PC-9 (cell line): Measurements from ENCODE around the gene ARL5A. TPM values are rescaled to one million over a fixed set of nuclear protein-coding genes. Genes with fewer than 3 reads are reported as not detected.

ENCODE experiments used
- BruUV-seq: library from RNA; stranded (reverse); fragments of 400-500 nt; replicated peaks from 2 replicates; lab custom pipeline; 2021; lab: Mats Ljungman, UMichigan
- CTCF ChIA-PET: fragments of 300-600 bp; sonication (Branson Sonifier 250); formaldehyde crosslinking; loops from one replicate; lab custom pipeline; 2022; ENCODE audit warnings: antibody characterized with exemption; lab: Charles Lee
- POLR2A ChIA-PET: fragments of 300-600 bp; sonication (Branson Sonifier 250); formaldehyde crosslinking; loops from one replicate; lab custom pipeline; 2022; ENCODE audit warnings: antibody characterized with exemption; ENCODE audit not compliant: unreplicated experiment; lab: Charles Lee
- DNase-seq, 2 experiments: peaks; one replicate each; pipeline versions ENCODE4 v3.0.0 to v3.0.0-alpha.2; 2015 to 2022; ENCODE audit warnings: mixed read lengths in 1 of 2
- H2AFZ ChIP-seq: fragments of 200-600 bp; sonication (generic); 2 replicates; pipeline ENCODE4 v1.8.1; 2017; ENCODE audit warnings: antibody characterized with exemption
- H3F3A ChIP-seq: fragments of 200-600 bp; sonication (generic); 2 replicates; pipeline ENCODE4 v1.8.1; 2017; ENCODE audit warnings: antibody characterized with exemption, mild to moderate bottlenecking, low read depth; ENCODE audit not compliant: insufficient read depth
- H3K27ac ChIP-seq: fragments of 200-600 bp; sonication (generic); 2 replicates; pipeline ENCODE4 v1.6.1; 2016; ENCODE audit warnings: mixed run types
- H3K27me3 ChIP-seq: fragments of 200-600 bp; sonication (generic); 2 replicates; pipeline ENCODE4 v1.6.1; 2016; ENCODE audit warnings: low read depth, mixed run types; ENCODE audit not compliant: insufficient read depth
- H3K36me3 ChIP-seq: fragments of 200-600 bp; sonication (generic); 2 replicates; pipeline ENCODE4 v1.6.1; 2016; ENCODE audit warnings: low read depth, mixed run types
- H3K4me1 ChIP-seq: fragments of 200-600 bp; sonication (generic); replicated peaks from 2 replicates; pipeline ENCODE4 v1.6.1; 2016; ENCODE audit warnings: mixed run types; ENCODE audit not compliant: insufficient read depth
- H3K4me2 ChIP-seq: fragments of 200-600 bp; sonication (generic); 2 replicates; pipeline ENCODE4 v1.6.1; 2017; ENCODE audit warnings: mixed run types
- H3K4me3 ChIP-seq: fragments of 200-600 bp; sonication (generic); 2 replicates; pipeline ENCODE4 v1.6.1; 2016; ENCODE audit warnings: mixed run types
- H3K79me2 ChIP-seq: fragments of 200-600 bp; sonication (generic); 2 replicates; pipeline ENCODE4 v1.6.1; 2017; ENCODE audit warnings: low read depth, mixed run types
- H3K9me2 ChIP-seq: fragments of 200-600 bp; sonication (generic); 2 replicates; pipeline ENCODE4 v1.8.1; 2017; ENCODE audit warnings: mild to moderate bottlenecking; ENCODE audit not compliant: insufficient read depth
- H3K9me3 ChIP-seq: fragments of 200-600 bp; sonication (generic); 2 replicates; pipeline ENCODE4 v1.8.1; 2016; ENCODE audit warnings: low read depth; ENCODE audit not compliant: insufficient read depth
- H4K20me1 ChIP-seq: fragments of 200-600 bp; sonication (generic); 2 replicates; pipeline ENCODE4 v1.8.1; 2017; ENCODE audit not compliant: insufficient read depth
- EZH2 ChIP-seq: fragments of 200-600 bp; sonication (generic); IDR thresholded peaks from 2 replicates; pipeline ENCODE4 v1.8.0; 2017; ENCODE audit warnings: antibody characterized with exemption, low read depth
- intact Hi-C: fragments of 100-400 bp; cut with micrococcal nuclease; formaldehyde crosslinking; loops from one replicate; pipeline ENCODE4 v1.10.0; 2022; ENCODE audit not compliant: unreplicated experiment
- total RNA-seq: library from RNA; stranded (reverse); gene quantifications from 2 replicates; pipeline ENCODE4 v1.2.3, GENCODE V29; 2021
- TF ChIP-seq, protein P1 (sequence below): fragments of 200-600 bp; sonication (generic); conservative IDR thresholded peaks from 2 replicates; pipeline ENCODE4 v1.6.1; 2017; ENCODE audit warnings: mixed run types, antibody characterized with exemption, mild to moderate bottlenecking, moderate library complexity

ARL5A gene
- total RNA-seq, 1 experiment from 2014 or later = 36.1 TPM

GRCh38 chr2:151860210-151860609, 32.0 kb upstream of the ARL5A start:
- H3K4me2 ChIP-seq = no peak overlapping the region
- no peak overlapping the region for H2AFZ ChIP-seq
- H3K9me2 ChIP-seq = no peaks in the 10 kb centered on the region
- CTCF ChIA-PET = no interaction called here
- no peak overlapping the region for H3K4me3 ChIP-seq
- POLR2A ChIA-PET = no interaction called here
- BruUV-seq = no TSS peak
- no peaks in the 10 kb centered on the region for H4K20me1 ChIP-seq
- H3K4me1 ChIP-seq = no peaks in the 10 kb centered on the region; the same call in 1 of the 2 replicates
- DNase-seq = no peak
- intact Hi-C loops = no loop called here
- H3K27ac ChIP-seq = no peak overlapping the region
- no peaks in the 10 kb centered on the region for H3K36me3 ChIP-seq
- H3K27me3 ChIP-seq = no peaks in the 10 kb centered on the region
- H3F3A ChIP-seq = no peaks in the 10 kb centered on the region; the same call in 1 of the 2 replicates
- no peaks in the 10 kb centered on the region for H3K79me2 ChIP-seq
- no peak for TF ChIP-seq EZH2
- TF ChIP-seq, protein P1, sequence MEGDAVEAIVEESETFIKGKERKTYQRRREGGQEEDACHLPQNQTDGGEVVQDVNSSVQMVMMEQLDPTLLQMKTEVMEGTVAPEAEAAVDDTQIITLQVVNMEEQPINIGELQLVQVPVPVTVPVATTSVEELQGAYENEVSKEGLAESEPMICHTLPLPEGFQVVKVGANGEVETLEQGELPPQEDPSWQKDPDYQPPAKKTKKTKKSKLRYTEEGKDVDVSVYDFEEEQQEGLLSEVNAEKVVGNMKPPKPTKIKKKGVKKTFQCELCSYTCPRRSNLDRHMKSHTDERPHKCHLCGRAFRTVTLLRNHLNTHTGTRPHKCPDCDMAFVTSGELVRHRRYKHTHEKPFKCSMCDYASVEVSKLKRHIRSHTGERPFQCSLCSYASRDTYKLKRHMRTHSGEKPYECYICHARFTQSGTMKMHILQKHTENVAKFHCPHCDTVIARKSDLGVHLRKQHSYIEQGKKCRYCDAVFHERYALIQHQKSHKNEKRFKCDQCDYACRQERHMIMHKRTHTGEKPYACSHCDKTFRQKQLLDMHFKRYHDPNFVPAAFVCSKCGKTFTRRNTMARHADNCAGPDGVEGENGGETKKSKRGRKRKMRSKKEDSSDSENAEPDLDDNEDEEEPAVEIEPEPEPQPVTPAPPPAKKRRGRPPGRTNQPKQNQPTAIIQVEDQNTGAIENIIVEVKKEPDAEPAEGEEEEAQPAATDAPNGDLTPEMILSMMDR = no peak
- no peaks in the 10 kb centered on the region for H3K9me3 ChIP-seq

DNA sequence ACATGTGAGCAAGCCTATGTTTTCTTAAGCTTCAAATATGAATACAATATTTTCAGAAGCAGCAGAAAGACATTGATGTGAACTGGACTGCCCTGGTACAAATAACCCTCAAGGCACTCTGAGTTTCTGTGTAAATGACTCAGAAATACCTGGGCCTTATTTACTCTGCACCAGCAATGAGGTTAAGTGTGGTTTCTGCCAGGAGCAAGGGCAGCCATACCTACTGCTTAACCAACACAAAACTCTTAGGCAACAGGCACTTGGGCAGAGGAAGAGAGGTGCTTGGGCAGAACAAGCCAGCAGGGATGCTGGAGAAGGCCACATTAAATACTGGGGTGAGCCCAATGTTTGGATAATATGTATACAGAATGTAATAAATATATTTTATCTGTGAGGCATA, 29.4 kb upstream of the ARL5A start:
- no TSS peak for BruUV-seq
- H3K27ac ChIP-seq = peak overlapping the region; percentile 44

DNA sequence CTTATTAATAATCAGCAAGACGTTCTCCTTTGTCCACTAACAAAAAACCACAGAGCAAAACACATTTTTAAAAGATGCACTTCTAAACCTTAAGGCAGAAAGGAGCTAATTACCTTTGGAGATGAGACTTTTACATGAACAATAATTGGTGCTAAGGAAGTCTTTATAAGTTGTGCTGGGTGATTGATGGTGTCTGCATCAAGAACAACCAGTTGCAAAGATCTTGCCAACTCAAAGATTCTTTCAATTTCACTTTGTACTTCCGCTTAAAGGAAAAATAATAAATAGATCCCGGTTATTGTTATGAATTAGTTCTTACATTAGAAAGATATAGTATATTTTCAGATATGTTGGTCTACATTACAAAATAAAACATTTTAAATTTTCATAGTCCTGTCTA, 26.9 kb upstream of the ARL5A start:
- Histone ChIP-seq H2AFZ (no peak overlapping the region), H3K4me3 (no peak overlapping the region), H3K79me2 (no peaks in the 10 kb centered on the region), H3K4me1 (no peaks in the 10 kb centered on the region; the same call in 1 of the 2 replicates), H3F3A (no peaks in the 10 kb centered on the region; the same call in 1 of the 2 replicates), H3K36me3 (no peaks in the 10 kb centered on the region), H3K9me2 (no peaks in the 10 kb centered on the region), H3K4me2 (no peak overlapping the region), H4K20me1 (no peaks in the 10 kb centered on the region), H3K27me3 (no peaks in the 10 kb centered on the region), H3K27ac (no peak overlapping the region), H3K9me3 (no peaks in the 10 kb centered on the region)
- POLR2A ChIA-PET = no interaction called here
- BruUV-seq = no TSS peak
- intact Hi-C loops = no loop called here
- CTCF ChIA-PET = no interaction called here
- TF ChIP-seq EZH2 = no peak
- TF ChIP-seq, protein P1 = no peak
- DNase-seq = no peak

More for the DNA sequence above, 29.4 kb upstream of the ARL5A start:
- no peaks in the 10 kb centered on the region for H3K79me2 ChIP-seq
- H3K9me2 ChIP-seq = no peaks in the 10 kb centered on the region
- no peaks in the 10 kb centered on the region for H3K36me3 ChIP-seq
- POLR2A ChIA-PET = no interaction called here
- no peak overlapping the region for H2AFZ ChIP-seq
- no peak overlapping the region for H3K4me3 ChIP-seq
- H3K4me1 ChIP-seq = no peaks in the 10 kb centered on the region; the same call in 1 of the 2 replicates
- H3K4me2 ChIP-seq = no peak overlapping the region
- H4K20me1 ChIP-seq = no peaks in the 10 kb centered on the region
- no peaks in the 10 kb centered on the region for H3K9me3 ChIP-seq
- no peak for TF ChIP-seq EZH2
- TF ChIP-seq, protein P1 = no peak
- CTCF ChIA-PET = interaction anchor here (0.6 kb wide), 1 partner anchor 8 kb away, joined by 4 read pairs; no protein-coding TSS in a partner anchor
- no peaks in the 10 kb centered on the region; the same call in 1 of the 2 replicates for H3F3A ChIP-seq
- intact Hi-C loops = no loop called here
- peak in 1 of 2 experiments; percentile 83 for DNase-seq
- H3K27me3 ChIP-seq = no peaks in the 10 kb centered on the region
